Heart left ventricle (tissue), 16 donors: ENCODE results near the gene NFIA. TPM values are rescaled to one million over a fixed set of nuclear protein-coding genes. Genes with fewer than 3 reads are reported as not detected.

Source experiments
- ATAC-seq, 4 donors: fragments of 200-7000 bp; cut with Tn5 transposase; one replicate each; pipeline ENCODE4 v1.9.1; 2020 to 2022; ENCODE audit warnings: moderate library complexity in 4 of 4, mild to moderate bottlenecking in 3 of 4, moderate number of reproducible peaks in 1 of 4
- DNase-seq, 5 donors: peaks; one replicate each; pipeline ENCODE4 v3.0.0-alpha.2; 2020
- H3K27ac ChIP-seq, 12 donors: fragments of 200-600 bp; sonication (generic) in 4 of 12; one replicate each; pipeline versions ENCODE4 v1.5.0 to v1.8.0; 2016 to 2022; ENCODE audit warnings: mild to moderate bottlenecking in 2 of 12
- H3K27me3 ChIP-seq, 9 donors: fragments of 200-600 bp; sonication (generic) in 2 of 9; one replicate each; pipeline versions ENCODE4 v1.5.1 to v1.8.0; 2016 to 2022; ENCODE audit warnings: mild to moderate bottlenecking in 3 of 9
- H3K36me3 ChIP-seq, 9 donors: fragments of 200-600 bp; sonication (generic) in 2 of 9; one replicate each; pipeline versions ENCODE4 v1.5.0 to v1.8.0; 2018 to 2022; ENCODE audit warnings: mild to moderate bottlenecking in 2 of 9
- H3K4me1 ChIP-seq, 12 donors: fragments of 200-600 bp; sonication (generic) in 4 of 12; one replicate each; pipeline versions ENCODE4 v1.5.0 to v1.8.0; 2016 to 2022; ENCODE audit warnings: mild to moderate bottlenecking in 3 of 12
- H3K4me3 ChIP-seq, 12 donors: fragments of 200-600 bp; sonication (generic) in 4 of 12; one replicate each; pipeline versions ENCODE4 v1.5.0 to v1.8.0; 2017 to 2022; ENCODE audit warnings: mild to moderate bottlenecking in 9 of 12, moderate library complexity in 4 of 12
- H3K9me3 ChIP-seq, 12 donors: fragments of 200-600 bp; sonication (generic) in 4 of 12; one replicate each; pipeline versions ENCODE4 v1.5.0 to v1.8.0; 2016 to 2022; ENCODE audit warnings: mild to moderate bottlenecking in 1 of 12
- CTCF ChIP-seq, 12 donors: fragments of 200-600 bp; sonication (generic) in 4 of 12; IDR thresholded peaks; one replicate each; pipeline versions ENCODE4 v1.5.0 to v1.8.0; 2018 to 2022; ENCODE audit warnings: antibody characterized with exemption in 12 of 12, mild to moderate bottlenecking in 5 of 12
- POLR2A ChIP-seq, 2 donors: fragments of 450-650 bp; IDR thresholded peaks; one replicate each; pipeline ENCODE4 v1.6.1; 2017; ENCODE audit warnings: antibody characterized with exemption in 2 of 2, mild to moderate bottlenecking in 2 of 2, moderate library complexity in 2 of 2
- WGBS, 4 donors: extraction: QIAGEN DNeasy Blood & Tissue Kit in 2 of 4; methylation state at CpG; one replicate each; pipeline versions ENCODE4 v1.1.5 to v1.1.7; 2013 to 2018; 5-methylcytosine and 5-hydroxymethylcytosine counted together
- intact Hi-C, 10 donors: fragments of 100-400 bp; cut with DNase I; formaldehyde crosslinking; loops; one replicate each; pipeline versions ENCODE4 v1.11.1 to v1.14.2; 2022
- polyA plus RNA-seq, 2 donors: library from polyadenylated mRNA; stranded (reverse); fragments of 200-250 nt; gene quantifications; one replicate each; pipeline ENCODE4 v1.2.3, GENCODE V29; 2013
- total RNA-seq, 9 donors: library from RNA; depleted of rRNA in 2 of 9; stranded (reverse); fragments of >200 nt in 2 of 9; fragmentation: NEBNext Ultra II Directional in 3 of 9; extraction: Animal tissue kit (Norgen Biotek cat#: 25700) in 3 of 9; gene quantifications; one replicate each; pipeline versions ENCODE4 v1.1.0 to v1.2.4, GENCODE V29; 2016 to 2023
- donor health status: ischemic (EF 13 %, LVEDD 7.1; RV severe dilation, severe dysfunction).
- donor health status: healthy with polysubstance abuse.
- donor health status: DM: no; HTN: yes; CAD: no.
- donor health status: DM: no; HTN: no; CAD: no.
- donor health status: ischemic (EF 25% LVEDD 6.9; RV normal size, moderate dysfunction).
- donor health status: ischemic (EF 25% LVEDD 5.7; RV mildly dilated, moderate dysfunction).
- donor health status: healthy.
- donor health status: DM: yes; HTN: yes; CAD: no.
- donor health status: ischemic (EF 35%, LVEDD 5.7; RV mildly dilated, moderate dysfunction).
- donor health status: nonischemic (EF 11% LVEDD 7.7; RV severe dilation, severe dysfunction).
- donor health status: DM: yes; HTN: yes; CAD: no.
- donor health status: PGD.
- donor health status: ischemic (EF 29% LVEDD 5.4; RV normal size, mild dysfunction).
- donor health status: nonischemic (EF 23%, LVEDD 6.1; RV moderate dilation, normal function).

NFIA gene
- total and polyA plus RNA-seq, 11 donors: 12.7 to 121 (median 96.5) TPM

GRCh38 chr1:61174060-61174795, 91.9 kb downstream of the NFIA start:
- intact Hi-C loops: loop anchor here in 3 of 10 donors (5.0 to 10.0 kb wide), 3 partner anchors 42 to 199 kb away; no protein-coding TSS in a partner anchor

DNA sequence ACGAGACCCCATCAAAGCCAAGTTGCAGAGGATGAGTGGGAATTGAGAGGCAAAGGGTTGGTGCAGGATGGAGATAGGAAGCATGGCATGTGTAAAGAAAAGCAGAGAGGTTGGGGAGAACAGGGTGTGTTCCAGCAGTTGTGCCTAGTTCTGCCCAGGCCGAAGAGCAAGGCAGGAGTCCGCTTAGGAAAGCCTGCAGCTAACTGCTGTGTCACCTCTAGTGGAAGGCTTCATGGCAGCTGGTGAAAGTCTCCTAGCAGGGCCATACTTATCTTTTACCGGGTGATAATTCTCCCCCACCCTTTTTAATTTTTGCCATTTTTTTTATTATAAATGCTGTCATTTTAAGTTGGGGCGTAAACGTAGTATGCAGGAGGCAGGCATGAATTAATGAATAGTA, 93.6 kb downstream of the NFIA start:
- intact Hi-C loops: loop anchor here in 4 of 10 donors (5.0 to 10.0 kb wide), 4 partner anchors 34 to 201 kb away; no protein-coding TSS in a partner anchor
- Histone ChIP-seq H3K36me3 (no peaks in the 10 kb centered on the region), H3K4me3 (no peak overlapping the region), H3K27me3 (no peaks in the 10 kb centered on the region), H3K4me1 (peaks cover 12 to 82% (median 50%) of the 10 kb centered on the region in 12 donors), H3K27ac (peak overlapping the region in 1 of 12 donors; percentile 2), H3K9me3 (no peaks in the 10 kb centered on the region)
- ATAC-seq (peak in 2 of 4 donors; percentile 45), DNase-seq (no peak)
- WGBS, 4 donors: 68 to 78% (median 73%) methylated on average over 6 of the region's 6 CpGs
- TF ChIP-seq POLR2A (IDR thresholded peaks at IDR 0.05) (no peak), CTCF (IDR thresholded peaks at IDR 0.05) (no peak)

More at GRCh38 chr1:61174060-61174795, 91.9 kb downstream of the NFIA start:
- Histone ChIP-seq H3K27me3 (no peaks in the 10 kb centered on the region), H3K36me3 (no peaks in the 10 kb centered on the region), H3K27ac (peak overlapping the region in 6 of 12 donors; percentile 24 to 68 (median 30)), H3K4me1 (peaks cover 12 to 93% (median 60%) of the 10 kb centered on the region in 12 donors), H3K9me3 (no peaks in the 10 kb centered on the region), H3K4me3 (no peak overlapping the region)
- WGBS, 4 donors: 55 to 61% (median 57%) methylated on average over 5 of the region's 5 CpGs
- peak in 3 of 4 donors; percentile 49 to 71 (median 69) for ATAC-seq
- DNase-seq: peak in 2 of 5 donors; percentile 32 to 49
- TF ChIP-seq POLR2A (IDR thresholded peaks at IDR 0.05) (no peak), CTCF (IDR thresholded peaks at IDR 0.05) (no peak)

DNA sequence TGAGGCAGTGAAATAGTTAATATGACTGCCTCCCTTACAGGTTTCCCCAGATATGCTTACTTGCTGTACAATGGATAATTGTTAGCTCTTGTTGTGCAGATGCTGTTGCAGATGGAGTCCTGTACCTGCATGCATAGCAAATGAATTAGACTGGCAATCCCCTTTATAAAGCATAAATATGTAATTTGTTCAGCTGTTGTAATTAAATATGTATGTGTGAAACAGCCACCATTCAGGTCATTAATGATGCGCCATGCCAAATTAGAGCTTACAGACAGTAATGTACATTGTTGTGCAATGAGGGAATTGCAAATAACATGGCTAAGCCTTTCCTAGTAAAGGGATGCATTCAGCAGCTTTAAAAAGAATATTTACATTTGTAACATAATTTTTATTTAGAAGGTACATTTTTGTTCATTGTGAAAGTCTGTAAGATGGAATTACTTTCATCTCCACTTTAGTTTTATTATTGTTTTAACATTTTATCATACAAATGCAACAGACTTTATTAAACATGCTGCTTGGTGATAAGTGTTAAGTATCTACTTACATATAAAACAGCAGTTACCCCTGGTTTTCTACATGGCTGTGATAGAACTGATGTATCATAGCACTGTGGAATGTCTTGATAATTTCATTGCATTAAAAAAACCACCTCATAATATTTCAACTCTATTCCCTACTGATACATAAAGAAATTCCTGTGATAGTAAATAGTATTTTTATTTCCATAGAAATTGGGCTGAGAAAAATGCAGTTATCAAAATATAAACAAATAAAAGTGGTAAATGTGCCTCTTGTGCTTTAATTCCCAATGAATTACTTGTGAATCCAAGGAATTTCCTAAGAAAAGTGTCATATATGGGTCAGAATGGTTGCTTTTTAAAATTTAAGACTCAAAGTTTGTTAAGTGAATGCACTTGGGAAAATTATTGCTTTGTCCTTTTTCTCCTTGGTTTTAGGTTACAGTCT, 99.0 kb downstream of the NFIA start:
- H3K9me3 ChIP-seq: no peaks in the 10 kb centered on the region
- DNase-seq (no peak), ATAC-seq (no peak)
- no peaks in the 10 kb centered on the region for H3K36me3 ChIP-seq
- TF ChIP-seq CTCF (IDR thresholded peaks at IDR 0.05) (no peak), POLR2A (IDR thresholded peaks at IDR 0.05) (no peak)
- WGBS, 4 donors: 94 to 97% (median 95%) methylated on average over 1 of the region's 1 CpG
- peaks cover 20 to 78% (median 53%) of the 10 kb centered on the region in 12 donors for H3K4me1 ChIP-seq
- H3K27ac ChIP-seq: peak overlapping the region in 10 of 12 donors; percentile 37 to 94 (median 88)
- H3K4me3 ChIP-seq: no peak overlapping the region
- H3K27me3 ChIP-seq: no peaks in the 10 kb centered on the region
- intact Hi-C loops: loop anchor here in 9 of 10 donors (2.0 to 10.0 kb wide), 11 partner anchors 63 to 273 kb away; partner anchors contain the start of gene NFIA (in 4 of the 9)
